Endometrial microvascular endothelial cells (primary cell): ENCODE results near the gene TM2D3. TPM values are rescaled to one million over a fixed set of nuclear protein-coding genes. Genes with fewer than 3 reads are reported as not detected.
"Not testable (repeated sequence)": the region's sequence is repeated elsewhere in the genome, so short reads cannot be mapped to it uniquely, and the experiment has no call there.

Experiments
- in situ Hi-C: cut with HindIII; loops from 2 replicates; pipeline ENCODE4 v1.10.0; 2017; ENCODE audit warnings: low sequenced_read_pairs, low pct_unique_long_range_greater_than_20kb; ENCODE audit errors: inconsistent ontology term
- total RNA-seq: library from RNA; depleted of rRNA; stranded (reverse); fragments of >200 nt; gene quantifications from one replicate; pipeline ENCODE4 v1.2.3, GENCODE V29; 2015; ENCODE audit errors: inconsistent ontology term

TM2D3 gene
- total RNA-seq, 1 donor from 2014 or later = 36.9 TPM

GRCh38 chr15:101660005-101660404, 7.8 kb upstream of the TM2D3 start:
- in situ Hi-C loops = no loop called here

- in situ Hi-C loops = no loop called here
Measured at GRCh38 chr15:101657968-101658784, 6.0 kb upstream of the TM2D3 start.

- in situ Hi-C loops = no loop called here
Measured at GRCh38 chr15:101657171-101657570, 5.0 kb upstream of the TM2D3 start.

- in situ Hi-C loops = not testable (repeated sequence)
Measured at GRCh38 chr15:101654624-101655337, 2.6 kb upstream of the TM2D3 start.

- in situ Hi-C loops = no loop called here
Measured at GRCh38 chr15:101654171-101654570, 2.0 kb upstream of the TM2D3 start.

GRCh38 chr15:101652786-101653430, 727 bp upstream of the TM2D3 start:
- in situ Hi-C loops = no loop called here

GRCh38 chr15:101651554-101652097, 555 bp downstream of the TM2D3 start:
- in situ Hi-C loops = no loop called here

- in situ Hi-C loops = no loop called here
Measured at GRCh38 chr15:101650145-101650544, 2.0 kb downstream of the TM2D3 start.

GRCh38 chr15:101648356-101648755, 3.8 kb downstream of the TM2D3 start:
- in situ Hi-C loops = no loop called here

GRCh38 chr15:101647251-101647650, 4.9 kb downstream of the TM2D3 start:
- in situ Hi-C loops = no loop called here

- in situ Hi-C loops = no loop called here
Measured at GRCh38 chr15:101646672-101647071, 5.5 kb downstream of the TM2D3 start.

GRCh38 chr15:101642361-101642760, 9.8 kb downstream of the TM2D3 start:
- in situ Hi-C loops = no loop called here

GRCh38 chr15:101641894-101642293, 10.3 kb downstream of the TM2D3 start:
- in situ Hi-C loops = no loop called here

GRCh38 chr15:101641129-101641764, 10.9 kb downstream of the TM2D3 start:
- in situ Hi-C loops = no loop called here

GRCh38 chr15:101639667-101640066, 12.5 kb downstream of the TM2D3 start:
- in situ Hi-C loops = no loop called here

- in situ Hi-C loops = no loop called here
Measured at GRCh38 chr15:101637919-101638318, 14.3 kb downstream of the TM2D3 start.

- in situ Hi-C loops = no loop called here
Measured at GRCh38 chr15:101637516-101637915, 14.7 kb downstream of the TM2D3 start.

- in situ Hi-C loops = no loop called here
Measured at GRCh38 chr15:101637038-101637437, 15.1 kb downstream of the TM2D3 start.
